IMR-90 (cell line): Measurements from ENCODE around the gene AAK1. TPM values are rescaled to one million over a fixed set of nuclear protein-coding genes. Genes with fewer than 3 reads are reported as not detected.

ENCODE experiments used
- ATAC-seq: fragments of 200-7000 bp; cut with Tn5 transposase; 2 replicates; pipeline ENCODE4 v1.9.1; 2020; ENCODE audit warnings: low read depth, mild to moderate bottlenecking, moderate library complexity
- BruUV-seq: library from RNA; stranded (reverse); fragments of 400-500 nt; replicated peaks from 2 replicates; lab custom pipeline; 2021; lab: Mats Ljungman, UMichigan
- CTCF ChIA-PET: fragments of 300-600 bp; formaldehyde crosslinking; extraction: SDS; loops from one replicate; lab custom pipeline; 2021; ENCODE audit warnings: antibody characterized with exemption; lab: Yijun Ruan, JAX
- POLR2A ChIA-PET: fragments of 300-600 bp; sonication (Branson Sonifier 250); formaldehyde crosslinking; loops from one replicate; lab custom pipeline; 2022; ENCODE audit warnings: antibody characterized with exemption; ENCODE audit not compliant: unreplicated experiment; lab: Charles Lee
- DNase-seq: peaks from one replicate; pipeline ENCODE4 v3.0.0; 2013
- H2AFZ ChIP-seq: replicated peaks from 2 replicates; pipeline ENCODE3; 2013; ENCODE audit warnings: low read length, mild to moderate bottlenecking; ENCODE audit not compliant: poor library complexity
- H2AK5ac ChIP-seq: 2 replicates; pipeline ENCODE4 v1.6.1; 2013; ENCODE audit warnings: low read depth, low read length, inconsistent platforms
- H2AK9ac ChIP-seq: replicated peaks from 2 replicates; pipeline ENCODE3; 2013; ENCODE audit warnings: mild to moderate bottlenecking, low read depth, low read length, moderate library complexity; ENCODE audit not compliant: poor library complexity
- H2BK120ac ChIP-seq: 2 replicates; pipeline ENCODE4 v1.6.1; 2013; ENCODE audit warnings: low read depth, low read length, inconsistent platforms
- H2BK15ac ChIP-seq: 3 replicates; pipeline ENCODE4 v1.6.1; 2013; ENCODE audit warnings: low read depth, low read length, inconsistent platforms
- H2BK20ac ChIP-seq: 2 replicates; pipeline ENCODE4 v1.6.1; 2013; ENCODE audit warnings: low read depth, mild to moderate bottlenecking, inconsistent platforms, low read length, moderate library complexity
- H2BK5ac ChIP-seq: 2 replicates; pipeline ENCODE4 v1.6.1; 2013; ENCODE audit warnings: mild to moderate bottlenecking, low read depth, low read length, inconsistent platforms; ENCODE audit not compliant: poor library complexity, severe bottlenecking
- H3K14ac ChIP-seq: replicated peaks from 2 replicates; pipeline ENCODE4 v1.6.1; 2013; ENCODE audit warnings: low read depth, low read length, inconsistent platforms
- H3K18ac ChIP-seq: 2 replicates; pipeline ENCODE4 v1.6.1; 2013; ENCODE audit warnings: low read depth, low read length, control low read depth
- H3K23ac ChIP-seq: 2 replicates; pipeline ENCODE4 v1.6.1; 2013; ENCODE audit warnings: low read depth, low read length, inconsistent platforms
- H3K27ac ChIP-seq: 2 replicates; pipeline ENCODE4 v1.5.1; 2013; ENCODE audit warnings: mild to moderate bottlenecking, control low read depth, low read length; ENCODE audit not compliant: insufficient read depth
- H3K27me3 ChIP-seq: 2 replicates; pipeline ENCODE4 v1.6.1; 2013; ENCODE audit warnings: low read length; ENCODE audit not compliant: control insufficient read depth, insufficient read depth
- H3K36me3 ChIP-seq: 2 replicates; pipeline ENCODE4 v1.6.1; 2013; ENCODE audit warnings: low read length, mixed read lengths; ENCODE audit not compliant: control insufficient read depth, insufficient read depth
- H3K4ac ChIP-seq: 2 replicates; pipeline ENCODE4 v1.6.1; 2013; ENCODE audit warnings: low read depth, low read length, inconsistent platforms
- H3K4me1 ChIP-seq: 2 replicates; pipeline ENCODE4 v1.6.1; 2013; ENCODE audit warnings: low read length, mixed read lengths; ENCODE audit not compliant: control insufficient read depth, insufficient read depth
- H3K4me2 ChIP-seq: 2 replicates; pipeline ENCODE4 v1.6.1; 2013; ENCODE audit warnings: low read depth, mild to moderate bottlenecking, control low read depth, low read length, moderate library complexity
- H3K4me3 ChIP-seq: 2 replicates; pipeline ENCODE4 v1.5.1; 2013; ENCODE audit warnings: low read depth, mild to moderate bottlenecking, control low read depth, low read length, moderate library complexity; ENCODE audit not compliant: insufficient read depth
- H3K56ac ChIP-seq: 2 replicates; pipeline ENCODE4 v1.6.1; 2013; ENCODE audit warnings: low read length, inconsistent platforms; ENCODE audit not compliant: insufficient read depth; ENCODE audit errors: extremely low read depth
- H3K79me1 ChIP-seq, 2 experiments: 2 replicates each; pipeline ENCODE4 v1.6.1; 2013; ENCODE audit warnings: low read length in 2 of 2, inconsistent platforms in 1 of 2, low read depth in 1 of 2
- H3K9ac ChIP-seq: 2 replicates; pipeline ENCODE4 v1.6.1; 2013; ENCODE audit warnings: low read depth, low read length, control low read depth
- H3K9me1 ChIP-seq: 2 replicates; pipeline ENCODE4 v1.6.1; 2013; ENCODE audit warnings: low read length, inconsistent platforms; ENCODE audit not compliant: insufficient read depth
- H3K9me3 ChIP-seq: 2 replicates; pipeline ENCODE4 v1.6.1; 2013; ENCODE audit warnings: low read length; ENCODE audit not compliant: control insufficient read depth, insufficient read depth
- H4K20me1 ChIP-seq: 2 replicates; pipeline ENCODE4 v1.6.1; 2013; ENCODE audit warnings: low read length, inconsistent platforms; ENCODE audit not compliant: insufficient read depth
- H4K5ac ChIP-seq: 2 replicates; pipeline ENCODE4 v1.6.1; 2013; ENCODE audit warnings: mild to moderate bottlenecking, low read depth, low read length, control low read depth
- H4K8ac ChIP-seq, 2 experiments: 2 replicates each; pipeline ENCODE4 v1.6.1; 2013; ENCODE audit warnings: low read depth in 2 of 2, low read length in 2 of 2, control low read depth in 1 of 2, inconsistent platforms in 1 of 2
- H4K91ac ChIP-seq: 2 replicates; pipeline ENCODE4 v1.6.1; 2013; ENCODE audit warnings: low read depth, low read length, inconsistent platforms; ENCODE audit not compliant: insufficient read depth
- BHLHE40 ChIP-seq: fragments of 150-350 bp; IDR thresholded peaks from 2 replicates; pipeline ENCODE4 v1.6.1; 2016; ENCODE audit warnings: mild to moderate bottlenecking, low read depth, low read length
- CEBPB ChIP-seq: IDR thresholded peaks from 2 replicates; pipeline ENCODE4 v1.6.1; 2012; ENCODE audit warnings: low read depth, low read length, improper control_type of control experiment
- CHD1 ChIP-seq: IDR thresholded peaks from 2 replicates; pipeline ENCODE4 v1.6.1; 2012; ENCODE audit warnings: low read depth, low read length, improper control_type of control experiment
- CTCF ChIP-seq: conservative IDR thresholded peaks from 2 replicates; pipeline ENCODE4 v1.5.1; 2012; ENCODE audit warnings: mild to moderate bottlenecking, low read depth, low read length, improper control_type of control experiment
- ELK1 ChIP-seq: fragments of 150-350 bp; IDR thresholded peaks from 2 replicates; pipeline ENCODE4 v1.6.1; 2016; ENCODE audit warnings: low read depth, mild to moderate bottlenecking, low read length, moderate library complexity, borderline replicate concordance
- FOS ChIP-seq: fragments of 150-350 bp; IDR thresholded peaks from 2 replicates; pipeline ENCODE4 v1.6.1; 2016; ENCODE audit warnings: low read depth, low read length
- MXI1 ChIP-seq: IDR thresholded peaks from 2 replicates; pipeline ENCODE4 v1.6.1; 2012; ENCODE audit warnings: low read depth, mild to moderate bottlenecking, low read length, moderate library complexity, borderline replicate concordance
- NFE2L2 ChIP-seq: fragments of 150-350 bp; IDR thresholded peaks from 2 replicates; pipeline ENCODE4 v1.6.1; 2016; ENCODE audit warnings: low read depth, mild to moderate bottlenecking, low read length
- POLR2A ChIP-seq: IDR thresholded peaks from 2 replicates; pipeline ENCODE4 v1.6.1; 2012; ENCODE audit warnings: mild to moderate bottlenecking, low read depth, low read length
- RCOR1 ChIP-seq: IDR thresholded peaks from 2 replicates; pipeline ENCODE4 v1.6.1; 2012; ENCODE audit warnings: mild to moderate bottlenecking, low read length, improper control_type of control experiment; ENCODE audit not compliant: insufficient replicate concordance
- RFX5 ChIP-seq: IDR thresholded peaks from 2 replicates; pipeline ENCODE4 v1.8.0; 2012; ENCODE audit warnings: low read depth, mild to moderate bottlenecking, low read length, moderate library complexity
- SMC3 ChIP-seq: fragments of 150-350 bp; IDR thresholded peaks from 2 replicates; pipeline ENCODE4 v1.6.1; 2016; ENCODE audit warnings: low read depth, mild to moderate bottlenecking, antibody characterized with exemption, low read length, moderate library complexity
- WGBS, 2 experiments: methylation state at CpG; one replicate each; pipeline versions ENCODE4 v1.1.5 to v1.1.7; 2013; ENCODE audit warnings: missing lambda C conversion rate in 2 of 2; ENCODE audit not compliant: insufficient read length in 1 of 2; ENCODE audit errors: extremely low coverage in 2 of 2; 5-methylcytosine and 5-hydroxymethylcytosine counted together
- dilution Hi-C: fragments of 300-500 bp; cut with HindIII; formaldehyde crosslinking; loops from one replicate; pipeline ENCODE4 v1.14.3; 2018; ENCODE audit warnings: low sequenced_read_pairs; ENCODE audit not compliant: unreplicated experiment
- in situ Hi-C: fragments of 300-500 bp; cut with MboI; formaldehyde crosslinking; loops from 3 replicates; pipeline ENCODE4 v1.14.3; 2019; ENCODE audit warnings: low sequenced_read_pairs, inconsistent platforms, mixed read lengths
- intact Hi-C: fragments of 100-400 bp; cut with micrococcal nuclease; formaldehyde crosslinking; loops from 2 replicates; pipeline ENCODE4 v1.10.0; 2022
- polyA plus RNA-seq, 3 experiments: library from polyadenylated mRNA; depleted of rRNA; stranded (reverse); fragments of >200 nt; gene quantifications; 2 replicates each; pipeline ENCODE4 v1.2.3, GENCODE V29; 2012; ENCODE audit warnings: low replicate concordance in 1 of 3
- total RNA-seq: library from RNA; depleted of rRNA; stranded (reverse); fragments of >200 nt; gene quantifications from 2 replicates; pipeline ENCODE4 v1.2.3, GENCODE V29; 2012

Gene AAK1
- total and polyA plus RNA-seq, 2 of the 4 experiments (the other 2 are of a cell fraction), result 21.9 to 26.5 TPM

GRCh38 chr2:69567157-69567908 is 76.2 kb downstream of the AAK1 start:
- peaks cover 63 to 94% of the 10 kb centered on the region in 2 experiments for H3K79me1 ChIP-seq
- POLR2A ChIA-PET, result no interaction called here
- peak overlapping the region; percentile 36; the same call in 1 of the 2 replicates for H3K56ac ChIP-seq
- H4K20me1 ChIP-seq, result peaks cover 61% of the 10 kb centered on the region
- no peak overlapping the region for H2AFZ ChIP-seq
- no peaks in the 10 kb centered on the region for H3K9me3 ChIP-seq
- peak overlapping the region; percentile 13 for H2AK9ac ChIP-seq
- peak overlapping the region; percentile 22 for H3K27ac ChIP-seq
- peak overlapping the region; percentile 81 for H4K91ac ChIP-seq
- no peak overlapping the region for H4K5ac ChIP-seq
- no peaks in the 10 kb centered on the region for H3K27me3 ChIP-seq
- intact Hi-C loops (loop anchor here (5.0 kb wide), 1 partner anchor 75 kb away; the partner anchor contains the start of gene AAK1), in situ Hi-C loops (loop anchor here (10.0 kb wide), 1 partner anchor 247 kb away; no protein-coding TSS in a partner anchor), dilution Hi-C loops (no loop called here)
- BruUV-seq, result no TSS peak
- H2BK120ac ChIP-seq, result peak overlapping the region; percentile 64
- peak overlapping the region; percentile 75; the same call in 1 of the 2 replicates for H2AK5ac ChIP-seq
- peak overlapping the region; percentile 59 for H3K4ac ChIP-seq
- H3K18ac ChIP-seq, result peak overlapping the region; percentile 67; the same call in 1 of the 2 replicates
- peak overlapping the region; percentile 37; the same call in 2 of the 3 replicates for H2BK15ac ChIP-seq
- peak overlapping the region; percentile 73 for H2BK20ac ChIP-seq
- H2BK5ac ChIP-seq, result peak overlapping the region; percentile 71
- peak; percentile 66 for DNase-seq
- H3K4me1 ChIP-seq, result peaks cover 25% of the 10 kb centered on the region
- peak; percentile 83 for ATAC-seq
- peak overlapping the region; percentile 71; the same call in 1 of the 2 replicates for H3K14ac ChIP-seq
- no CpG with 5 or more reads among the region's 3 CpGs for WGBS, 2 experiments
- no peak overlapping the region for H3K4me3 ChIP-seq
- H3K4me2 ChIP-seq, result peak overlapping the region; percentile 30; the same call in 1 of the 2 replicates
- no peak overlapping the region; the same call in 1 of the 2 replicates for H3K9ac ChIP-seq
- peaks cover 2% of the 10 kb centered on the region; the same call in 1 of the 2 replicates for H3K36me3 ChIP-seq
- H3K23ac ChIP-seq, result peak overlapping the region; percentile 73
- CTCF ChIA-PET, result interaction anchor here (1.5 kb wide), 1 partner anchor 157 kb away, joined by 4 read pairs; no protein-coding TSS in a partner anchor
- peak overlapping the region; percentile 4 to 85; a peak in 2 of 4 replicates for H4K8ac ChIP-seq
- peaks cover 45% of the 10 kb centered on the region for H3K9me1 ChIP-seq
- no peak for TF ChIP-seq CTCF
- TF ChIP-seq SMC3, result no peak
- TF ChIP-seq RCOR1, result no peak
- no peak for TF ChIP-seq RFX5
- TF ChIP-seq MXI1, result no peak
- no peak for TF ChIP-seq POLR2A
- no peak for TF ChIP-seq ELK1
- no peak for TF ChIP-seq CEBPB
- TF ChIP-seq FOS, result no peak
- no peak for TF ChIP-seq CHD1
- no peak for TF ChIP-seq BHLHE40
- no peak for TF ChIP-seq NFE2L2
